Body of pancreas (tissue), 4 donors: ENCODE measurements around the gene ATRN. TPM values are rescaled to one million over a fixed set of nuclear protein-coding genes. Genes with fewer than 3 reads are reported as not detected.

Experiments used
- ATAC-seq: fragments of 150-250 bp; one replicate; pipeline ENCODE4 v1.9.1; 2016
- DNase-seq, 4 donors: peaks; one replicate each; pipeline ENCODE4 v3.0.0-alpha.2; 2019
- H3K27ac ChIP-seq, 4 donors: fragments of 200-600 bp; sonication (generic); 1 replicate in 3 of 4; 2 replicates in 1 of 4; pipeline versions ENCODE4 v1.5.1 to v1.6.1; 2016 to 2019; ENCODE audit warnings: mild to moderate bottlenecking in 1 of 4, mixed read lengths in 1 of 4, moderate library complexity in 1 of 4
- H3K27me3 ChIP-seq, 2 donors: fragments of 200-600 bp; sonication (generic); one replicate each; pipeline ENCODE4 v1.6.0; 2016; ENCODE audit warnings: mild to moderate bottlenecking in 1 of 2
- H3K36me3 ChIP-seq, 2 donors: fragments of 200-600 bp; sonication (generic); replicated peaks in 1 of 2; 2 replicates each; pipeline ENCODE4 v1.5.1; 2016; ENCODE audit warnings: low read depth in 2 of 2; ENCODE audit not compliant: insufficient read depth in 1 of 2
- H3K4me1 ChIP-seq: fragments of 200-600 bp; sonication (generic); one replicate; pipeline ENCODE4 v1.6.0; 2016
- H3K4me3 ChIP-seq, 2 donors: fragments of 200-600 bp; sonication (generic); 1 replicate in 1 of 2; 2 replicates in 1 of 2; pipeline ENCODE4 v1.5.1; 2016 to 2019
- H3K9me3 ChIP-seq, 3 donors: fragments of 200-600 bp; sonication (generic); 1 replicate in 2 of 3; 2 replicates in 1 of 3; pipeline ENCODE4 v1.5.1; 2016
- CTCF ChIP-seq, 7 experiments: fragments of 450-650 bp in 4 of 7; fragments of 200-600 bp in 3 of 7; sonication (generic) in 3 of 7; IDR thresholded peaks; one replicate each; pipeline ENCODE4 v1.5.1; 2016 to 2019; ENCODE audit warnings: antibody characterized with exemption in 7 of 7
- POLR2A ChIP-seq, 3 donors: fragments of 450-650 bp; IDR thresholded peaks; one replicate each; pipeline ENCODE4 v1.6.1; 2016; ENCODE audit warnings: antibody characterized with exemption in 3 of 3, mild to moderate bottlenecking in 2 of 3
- WGBS, 2 donors: methylation state at CpG; one replicate each; pipeline ENCODE4 v1.1.5; 2017; 5-methylcytosine and 5-hydroxymethylcytosine counted together
- intact Hi-C: fragments of 100-400 bp; cut with DNase I; formaldehyde crosslinking; loops from one replicate; pipeline ENCODE4 v1.15.1; 2023
- total RNA-seq, 2 donors: library from RNA; depleted of rRNA; stranded (reverse); fragments of >200 nt; gene quantifications; one replicate each; pipeline ENCODE4 v1.1.0, GENCODE V29; 2016

Gene ATRN
- total RNA-seq, 2 donors from 2014 or later: 17.6 to 18.8 TPM

DNA sequence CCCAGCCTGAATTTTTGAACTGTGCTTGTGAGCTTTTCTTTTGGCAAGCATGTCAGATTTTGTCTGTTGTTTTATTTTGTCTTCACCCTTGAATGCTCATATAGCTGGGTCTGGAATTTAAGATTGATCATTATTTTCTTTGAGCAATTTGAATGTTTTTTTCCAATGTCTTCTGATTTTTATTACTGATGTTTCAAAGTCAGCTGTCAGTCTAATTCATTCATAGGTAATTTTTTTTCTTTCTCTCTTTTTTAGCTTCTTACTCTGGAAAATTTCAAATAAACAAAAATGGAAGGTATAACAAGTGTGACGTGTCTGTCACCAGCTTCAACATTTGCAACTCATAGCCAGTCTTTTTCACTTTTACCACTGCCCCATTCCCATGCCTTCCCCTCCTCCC, 15.1 kb downstream of the ATRN start:
- TF ChIP-seq POLR2A (IDR thresholded peaks at IDR 0.05) (no peak), CTCF (IDR thresholded peaks at IDR 0.05) (no peak)
- intact Hi-C loops: no loop called here

GRCh38 chr20:3486850-3487249, 16.0 kb downstream of the ATRN start:
- Histone ChIP-seq H3K36me3 (no peaks in the 10 kb centered on the region), H3K4me1 (peaks cover 27% of the 10 kb centered on the region), H3K27me3 (no peaks in the 10 kb centered on the region), H3K4me3 (no peak overlapping the region), H3K27ac (no peak overlapping the region), H3K9me3 (no peaks in the 10 kb centered on the region)
- intact Hi-C loops: no loop called here
- WGBS, 2 donors: 94 to 96% methylated on average over 1 of the region's 1 CpG
- ATAC-seq (no peak), DNase-seq (no peak)
- no peak for TF ChIP-seq CTCF (IDR thresholded peaks at IDR 0.05)
- no peak for TF ChIP-seq POLR2A (IDR thresholded peaks at IDR 0.05)

More for the DNA sequence above, 15.1 kb downstream of the ATRN start:
- Histone ChIP-seq H3K4me3 (no peak overlapping the region), H3K36me3 (no peaks in the 10 kb centered on the region), H3K27me3 (no peaks in the 10 kb centered on the region), H3K9me3 (no peaks in the 10 kb centered on the region), H3K27ac (no peak overlapping the region), H3K4me1 (peaks cover 32% of the 10 kb centered on the region)
- no peak for DNase-seq
- 88 to 91% methylated on average over 1 of the region's 1 CpG for WGBS, 2 donors
- ATAC-seq: no peak

GRCh38 chr20:3492669-3493068, 21.9 kb downstream of the ATRN start:
- no peaks in the 10 kb centered on the region for H3K9me3 ChIP-seq
- no peaks in the 10 kb centered on the region for H3K36me3 ChIP-seq
- no peaks in the 10 kb centered on the region for H3K27me3 ChIP-seq
- no peak for TF ChIP-seq POLR2A (IDR thresholded peaks at IDR 0.05)
- no peak for TF ChIP-seq CTCF (IDR thresholded peaks at IDR 0.05)
- no peak for DNase-seq
- intact Hi-C loops: no loop called here
- no peaks in the 10 kb centered on the region for H3K4me1 ChIP-seq
- WGBS, 2 donors: 91 to 92% methylated on average over 11 of the region's 11 CpGs
- H3K27ac ChIP-seq: no peak overlapping the region
- no peak for ATAC-seq
- no peak overlapping the region for H3K4me3 ChIP-seq

- H3K9me3 ChIP-seq: no peaks in the 10 kb centered on the region
- 96 to 100% methylated on average over 1 of the region's 1 CpG for WGBS, 2 donors
- H3K27me3 ChIP-seq: no peaks in the 10 kb centered on the region
- no peak overlapping the region for H3K4me3 ChIP-seq
- intact Hi-C loops: no loop called here
- TF ChIP-seq POLR2A (IDR thresholded peaks at IDR 0.05): no peak
- TF ChIP-seq CTCF (IDR thresholded peaks at IDR 0.05): no peak
- ATAC-seq: no peak
- H3K27ac ChIP-seq: no peak overlapping the region
- DNase-seq: no peak
- no peaks in the 10 kb centered on the region for H3K4me1 ChIP-seq
- H3K36me3 ChIP-seq: no peaks in the 10 kb centered on the region
Measured at GRCh38 chr20:3494218-3494617, 23.4 kb downstream of the ATRN start.

DNA sequence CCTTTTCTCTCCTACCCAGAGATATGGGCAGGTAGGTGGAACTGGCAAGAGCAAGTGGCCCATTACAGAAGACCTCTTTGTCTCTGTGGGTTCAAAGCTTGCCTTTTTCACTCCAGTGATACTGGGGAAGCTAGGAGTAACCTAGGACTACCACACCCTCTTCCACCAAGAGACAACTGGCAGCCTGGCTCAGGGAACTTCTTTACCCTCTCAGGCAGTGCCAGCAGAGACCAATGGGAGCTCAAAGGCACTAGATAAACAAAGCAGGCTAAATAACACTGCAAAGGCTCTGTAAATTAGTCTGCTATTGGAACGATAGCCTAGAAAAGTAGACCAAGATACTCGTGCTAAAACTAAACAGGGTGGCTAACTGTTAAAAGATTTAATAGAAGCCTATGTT, 32.1 kb downstream of the ATRN start:
- Histone ChIP-seq H3K27ac (no peak overlapping the region), H3K4me3 (no peak overlapping the region), H3K4me1 (no peaks in the 10 kb centered on the region), H3K36me3 (no peaks in the 10 kb centered on the region), H3K27me3 (no peaks in the 10 kb centered on the region), H3K9me3 (no peaks in the 10 kb centered on the region)
- no peak for DNase-seq
- WGBS, 2 donors: 71 to 83% methylated on average over 2 of the region's 2 CpGs
- no peak for ATAC-seq
- TF ChIP-seq CTCF (IDR thresholded peaks at IDR 0.05): no peak
- no peak for TF ChIP-seq POLR2A (IDR thresholded peaks at IDR 0.05)
- intact Hi-C loops: no loop called here
